Glutamatergic neuron (in vitro differentiated cells): Measurements from ENCODE around the gene B3GLCT. TPM values are rescaled to one million over a fixed set of nuclear protein-coding genes. Genes with fewer than 3 reads are reported as not detected.
"Not testable (repeated sequence)": the region's sequence is repeated elsewhere in the genome, so short reads cannot be mapped to it uniquely, and the experiment has no call there.

Experiments used
- DNase-seq: peaks from one replicate; pipeline ENCODE4 v3.0.0; 2022
- H3K27ac Mint-ChIP-seq: one replicate; pipeline ENCODE4 v1.8.0; 2020; ENCODE audit warnings: mild to moderate bottlenecking, mixed read lengths, inconsistent platforms; ENCODE audit not compliant: unreplicated experiment
- H3K27me3 Mint-ChIP-seq: one replicate; pipeline ENCODE4 v1.8.0; 2020; ENCODE audit warnings: mild to moderate bottlenecking, moderate library complexity, mixed read lengths, inconsistent platforms; ENCODE audit not compliant: unreplicated experiment
- H3K36me3 Mint-ChIP-seq: one replicate; pipeline ENCODE4 v1.8.0; 2020; ENCODE audit warnings: mild to moderate bottlenecking, mixed read lengths, inconsistent platforms; ENCODE audit not compliant: unreplicated experiment
- H3K4me1 Mint-ChIP-seq: one replicate; pipeline ENCODE4 v1.8.0; 2020; ENCODE audit warnings: mild to moderate bottlenecking, low read depth, mixed read lengths, inconsistent platforms; ENCODE audit not compliant: unreplicated experiment
- H3K4me3 Mint-ChIP-seq: one replicate; pipeline ENCODE4 v1.8.0; 2020; ENCODE audit warnings: mild to moderate bottlenecking, mixed read lengths, inconsistent platforms; ENCODE audit not compliant: unreplicated experiment
- H3K9me3 Mint-ChIP-seq: one replicate; pipeline ENCODE4 v1.8.0; 2020; ENCODE audit warnings: mild to moderate bottlenecking, moderate library complexity, mixed read lengths, inconsistent platforms; ENCODE audit not compliant: unreplicated experiment
- CTCF ChIP-seq: fragments of 200-600 bp; sonication (generic); IDR thresholded peaks from one replicate; pipeline ENCODE4 v1.5.0; 2021; ENCODE audit not compliant: partially characterized antibody, unreplicated experiment
- total RNA-seq: library from RNA; stranded (reverse); fragmentation: NEBNext Ultra II Directional; extraction: Animal tissue kit (Norgen Biotek cat#: 25700); gene quantifications from one replicate; pipeline ENCODE4 v1.2.1, GENCODE V29; 2021; ENCODE audit not compliant: unreplicated experiment

B3GLCT gene
- total RNA-seq, 1 donor from 2014 or later: 11.6 TPM

- no peaks in the 10 kb centered on the region for H3K9me3 Mint-ChIP-seq
- H3K27me3 Mint-ChIP-seq: no peaks in the 10 kb centered on the region
- no peak overlapping the region for H3K27ac Mint-ChIP-seq
- DNase-seq: no peak
- no peaks in the 10 kb centered on the region for H3K36me3 Mint-ChIP-seq
- H3K4me1 Mint-ChIP-seq: no peaks in the 10 kb centered on the region
- no peak for TF ChIP-seq CTCF
- no peak overlapping the region for H3K4me3 Mint-ChIP-seq
Observed at GRCh38 chr13:31331068-31331467, 131.3 kb downstream of the B3GLCT start.

GRCh38 chr13:31334547-31334946, 134.8 kb downstream of the B3GLCT start:
- H3K4me3 Mint-ChIP-seq: no peak overlapping the region
- no peaks in the 10 kb centered on the region for H3K27me3 Mint-ChIP-seq
- H3K36me3 Mint-ChIP-seq: peaks cover 14% of the 10 kb centered on the region
- H3K4me1 Mint-ChIP-seq: no peaks in the 10 kb centered on the region
- peaks cover 11% of the 10 kb centered on the region for H3K9me3 Mint-ChIP-seq
- DNase-seq: no peak
- TF ChIP-seq CTCF: no peak
- no peak overlapping the region for H3K27ac Mint-ChIP-seq

GRCh38 chr13:31334994-31335557, 135.3 kb downstream of the B3GLCT start:
- no peaks in the 10 kb centered on the region for H3K4me1 Mint-ChIP-seq
- H3K27ac Mint-ChIP-seq: no peak overlapping the region
- peaks cover 14% of the 10 kb centered on the region for H3K36me3 Mint-ChIP-seq
- no peak for DNase-seq
- H3K27me3 Mint-ChIP-seq: no peaks in the 10 kb centered on the region
- no peak for TF ChIP-seq CTCF
- peaks cover 11% of the 10 kb centered on the region for H3K9me3 Mint-ChIP-seq
- H3K4me3 Mint-ChIP-seq: no peak overlapping the region

- H3K27me3 Mint-ChIP-seq, H3K4me3 Mint-ChIP-seq, H3K4me1 Mint-ChIP-seq, DNase-seq, H3K27ac Mint-ChIP-seq: not testable (repeated sequence)
- Mint-ChIP-seq H3K36me3 (peaks cover 20% of the 10 kb centered on the region), H3K9me3 (peaks cover 14% of the 10 kb centered on the region)
Observed at GRCh38 chr13:31339616-31340015, 139.8 kb downstream of the B3GLCT start.

GRCh38 chr13:31340848-31341247, 141.1 kb downstream of the B3GLCT start:
- H3K4me3 Mint-ChIP-seq, H3K27ac Mint-ChIP-seq, DNase-seq, H3K4me1 Mint-ChIP-seq, H3K27me3 Mint-ChIP-seq: not testable (repeated sequence)
- peaks cover 14% of the 10 kb centered on the region for H3K9me3 Mint-ChIP-seq
- H3K36me3 Mint-ChIP-seq: peaks cover 20% of the 10 kb centered on the region

- no peak for DNase-seq
- H3K27ac Mint-ChIP-seq: no peak overlapping the region
- H3K4me1 Mint-ChIP-seq: no peaks in the 10 kb centered on the region
- no peaks in the 10 kb centered on the region for H3K36me3 Mint-ChIP-seq
- TF ChIP-seq CTCF: no peak
- no peaks in the 10 kb centered on the region for H3K27me3 Mint-ChIP-seq
- H3K9me3 Mint-ChIP-seq: peaks cover 1% of the 10 kb centered on the region
- no peak overlapping the region for H3K4me3 Mint-ChIP-seq
Observed at GRCh38 chr13:31346891-31347290, 147.1 kb downstream of the B3GLCT start.
